AG04449 (cell line): ENCODE measurements around the gene SNX27.

Experiments used
- CTCF ChIA-PET: fragments of 350-600 bp; formaldehyde crosslinking; extraction: SDS; loops from one replicate; lab custom pipeline; 2021; ENCODE audit warnings: antibody characterized with exemption; lab: Yijun Ruan, JAX
- POLR2A ChIA-PET: fragments of 400-600, 350-600 bp; formaldehyde crosslinking; extraction: SDS; loops from one replicate; lab custom pipeline; 2020; ENCODE audit warnings: antibody characterized with exemption, inconsistent platforms; lab: Yijun Ruan, JAX
- DNase-seq: peaks from one replicate; pipeline ENCODE4 v3.0.0-alpha.2; 2010; ENCODE audit warnings: low read depth, low spot score
- H3K4me3 ChIP-seq: 2 replicates; pipeline ENCODE4 v1.5.1; 2011; ENCODE audit warnings: low read depth, mild to moderate bottlenecking, control low read depth, low read length
- CTCF ChIP-seq: IDR thresholded peaks from one replicate; pipeline ENCODE4 v1.5.1; 2011; ENCODE audit warnings: mild to moderate bottlenecking, moderate library complexity, low read length, control low read depth, inconsistent platforms; ENCODE audit not compliant: insufficient read depth; ENCODE audit errors: missing control alignments

Gene SNX27

DNA sequence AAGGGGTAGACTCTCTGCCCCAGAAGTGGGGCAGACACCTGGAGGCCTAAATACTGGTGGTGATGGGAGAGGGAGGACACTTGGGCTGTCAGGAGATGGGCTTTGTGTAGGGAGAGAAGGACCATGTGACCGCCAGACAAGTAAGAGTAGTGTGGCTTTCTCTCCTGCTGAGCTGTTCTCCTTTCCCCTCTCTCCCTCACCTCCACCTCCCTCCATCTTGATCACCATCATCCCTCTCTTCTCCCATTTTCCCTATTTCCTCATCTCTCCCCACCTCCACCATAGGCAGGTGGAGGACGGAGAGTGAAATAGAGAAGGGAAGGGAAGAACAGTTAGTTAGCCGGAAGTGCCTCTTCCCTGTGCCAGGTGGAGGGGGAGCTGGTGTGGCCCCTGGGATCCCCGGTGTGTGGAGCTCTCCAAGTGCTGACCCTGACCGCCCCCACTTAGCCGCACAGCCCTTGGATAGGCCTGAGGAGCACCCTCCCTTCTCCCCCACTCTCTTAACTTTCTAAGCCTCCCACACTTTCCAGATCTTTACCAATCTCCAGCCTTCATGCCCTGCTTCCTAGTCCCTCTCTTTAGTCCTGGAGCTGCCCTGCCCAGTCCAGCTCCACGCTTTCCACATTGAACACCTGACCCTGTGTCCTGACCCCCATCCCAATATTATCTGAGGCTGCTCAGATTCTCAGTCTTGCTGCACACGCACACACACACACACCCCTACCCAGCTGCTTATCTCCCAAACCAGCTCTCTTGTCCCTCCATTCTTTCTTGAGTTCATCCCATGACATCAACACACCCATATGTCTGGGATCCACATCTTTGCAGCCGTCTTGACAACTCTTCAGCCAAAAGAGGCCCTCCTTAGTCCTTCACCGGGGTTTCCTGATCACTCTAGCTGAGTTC is 103.2 kb downstream of the SNX27 start:
- no peak overlapping the region for H3K4me3 ChIP-seq
- ChIA-PET POLR2A (no interaction called here), CTCF (interaction anchor here (0.8 to 2.0 kb wide), 2 partner anchors 20 to 121 kb away, joined by 3 to 8 read pairs; no protein-coding TSS in a partner anchor)
- TF ChIP-seq CTCF: no peak
- DNase-seq: no peak

- no peak for TF ChIP-seq CTCF
- no peak for DNase-seq
- POLR2A ChIA-PET: no interaction called here
- H3K4me3 ChIP-seq: no peak overlapping the region
- CTCF ChIA-PET: interaction anchor here (1.1 to 2.0 kb wide), 2 partner anchors 19 to 23 kb away, joined by 3 to 8 read pairs; no protein-coding TSS in a partner anchor
Observed at GRCh38 chr1:151715726-151716404, 104.0 kb downstream of the SNX27 start.

DNA sequence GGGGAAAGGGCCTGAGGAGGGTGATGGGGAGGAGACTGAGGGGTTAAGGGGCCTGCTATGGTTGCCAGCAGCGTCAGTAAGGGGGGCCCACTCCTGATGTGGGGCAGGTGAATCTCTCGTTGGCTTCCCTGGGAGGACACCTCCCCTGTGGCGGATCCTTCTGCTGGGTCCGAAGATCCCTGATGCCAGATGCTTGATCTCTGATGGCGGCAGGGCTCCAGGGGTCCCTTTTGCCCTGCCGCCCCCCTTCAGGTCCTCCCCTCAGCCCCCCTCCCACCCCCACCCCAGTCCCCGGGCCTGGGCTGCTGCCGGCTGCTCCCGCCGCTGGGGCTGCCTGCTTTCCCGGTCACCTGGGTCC is 104.5 kb downstream of the SNX27 start:
- no peak for DNase-seq
- ChIA-PET CTCF (interaction anchor here (1.1 to 2.0 kb wide), 2 partner anchors 18 to 23 kb away, joined by 3 to 8 read pairs; no protein-coding TSS in a partner anchor), POLR2A (no interaction called here)
- H3K4me3 ChIP-seq: no peak overlapping the region
- no peak for TF ChIP-seq CTCF

GRCh38 chr1:151716771-151717631 is 105.2 kb downstream of the SNX27 start, which contains the start of gene CELF3:
Gene CELF3, minus strand, starts transcription at chr1:151716803. Its CDS starts 783 bp downstream, at chr1:151716020.
- POLR2A ChIA-PET: interaction anchor here (0.5 kb wide), 1 partner anchor 12 kb away, joined by 4 read pairs; no protein-coding TSS in a partner anchor
- CTCF ChIA-PET: interaction anchor here (0.6 to 1.1 kb wide), 3 partner anchors 18 to 123 kb away, joined by 3 to 4 read pairs (median 4); no protein-coding TSS in a partner anchor
- no peak for DNase-seq
- TF ChIP-seq CTCF: no peak
- no peak within 1 kb of the TSS for H3K4me3 ChIP-seq

DNA sequence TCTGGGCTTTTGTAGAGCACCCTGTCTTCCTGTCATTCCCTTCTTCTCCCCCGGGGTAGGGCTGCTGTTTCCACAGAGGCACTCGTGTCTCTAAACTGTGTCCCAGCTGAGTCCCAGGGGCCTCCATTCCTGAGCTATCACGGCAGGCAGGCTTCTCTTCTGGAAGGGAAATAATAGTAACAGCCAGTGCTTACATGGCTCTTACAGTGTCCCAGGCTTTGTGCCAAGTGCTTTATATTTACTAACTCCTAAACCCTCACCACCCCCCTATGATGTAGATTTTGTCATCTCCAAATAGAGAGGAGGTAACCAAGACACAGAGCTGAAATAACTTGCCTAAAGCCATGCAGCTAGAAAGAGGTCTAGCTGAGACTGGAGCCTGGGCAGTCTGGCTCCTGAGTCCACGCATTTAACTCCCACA is 106.2 kb downstream of the SNX27 start:
- H3K4me3 ChIP-seq: no peak overlapping the region
- no peak for TF ChIP-seq CTCF
- ChIA-PET POLR2A (no interaction called here), CTCF (interaction anchor here (1.1 kb wide), 1 partner anchor 17 kb away, joined by 4 read pairs; no protein-coding TSS in a partner anchor)
- no peak for DNase-seq
